Natural killer cell (primary cell): Measurements from ENCODE around the gene OR8K3. TPM values are rescaled to one million over a fixed set of nuclear protein-coding genes. Genes with fewer than 3 reads are reported as not detected.

ENCODE experiments used
- ATAC-seq, 3 donors: fragments of 150-1000 bp in 2 of 3; fragments of 200-7000 bp in 1 of 3; cut with Tn5 transposase; 1 replicate in 1 of 3; 2 replicates in 2 of 3; pipeline ENCODE4 v1.10.0; 2021; ENCODE audit warnings: mild to moderate bottlenecking in 2 of 3, moderate library complexity in 2 of 3
- DNase-seq, 2 donors: peaks; one replicate each; pipeline versions ENCODE4 v3.0.0 to v3.0.0-alpha.2; 2013 to 2021; ENCODE audit warnings: mixed read lengths in 1 of 2
- H3K27ac ChIP-seq: one replicate; pipeline ENCODE4 v1.5.1; 2013; ENCODE audit warnings: mild to moderate bottlenecking, low read length
- H3K27me3 ChIP-seq: one replicate; pipeline ENCODE4 v1.6.1; 2013; ENCODE audit warnings: low read length; ENCODE audit not compliant: control insufficient read depth, insufficient read depth
- H3K36me3 ChIP-seq: one replicate; pipeline ENCODE4 v1.6.1; 2013; ENCODE audit warnings: low read length; ENCODE audit not compliant: control insufficient read depth, insufficient read depth
- H3K4me1 ChIP-seq: one replicate; pipeline ENCODE4 v1.6.1; 2013; ENCODE audit warnings: low read length; ENCODE audit not compliant: control insufficient read depth, insufficient read depth
- H3K4me3 ChIP-seq: one replicate; pipeline ENCODE4 v1.5.1; 2013; ENCODE audit warnings: low read length
- H3K9me3 ChIP-seq: one replicate; pipeline ENCODE4 v1.6.1; 2013; ENCODE audit warnings: low read length; ENCODE audit not compliant: control insufficient read depth, insufficient read depth
- H3K27ac Mint-ChIP-seq, 2 donors: one replicate each; pipeline ENCODE4 v1.8.0; 2022; ENCODE audit warnings: mild to moderate bottlenecking in 2 of 2, mixed read lengths in 2 of 2, moderate library complexity in 1 of 2
- H3K27me3 Mint-ChIP-seq, 2 donors: one replicate each; pipeline ENCODE4 v1.8.0; 2022; ENCODE audit warnings: low read depth in 2 of 2, mixed read lengths in 2 of 2
- H3K36me3 Mint-ChIP-seq: one replicate; pipeline ENCODE4 v1.8.0; 2022; ENCODE audit warnings: mixed read lengths
- H3K4me1 Mint-ChIP-seq, 2 donors: one replicate each; pipeline ENCODE4 v1.8.0; 2022; ENCODE audit warnings: mixed read lengths in 2 of 2
- H3K4me3 Mint-ChIP-seq: one replicate; pipeline ENCODE4 v1.8.0; 2022; ENCODE audit warnings: mild to moderate bottlenecking, moderate library complexity, mixed read lengths
- H3K9me3 Mint-ChIP-seq, 2 donors: one replicate each; pipeline ENCODE4 v1.8.0; 2022; ENCODE audit warnings: mixed read lengths in 2 of 2
- WGBS: methylation state at CpG from one replicate; pipeline ENCODE4 v1.1.7; 2013; ENCODE audit warnings: missing lambda C conversion rate; ENCODE audit not compliant: insufficient coverage; 5-methylcytosine and 5-hydroxymethylcytosine counted together
- intact Hi-C: fragments of 100-400 bp; cut with micrococcal nuclease; formaldehyde crosslinking; loops from one replicate; pipeline ENCODE4 v1.14.2; 2022
- total RNA-seq, 4 donors: library from RNA; stranded (reverse); fragments of 120-200 nt in 1 of 4; gene quantifications; one replicate each; pipeline versions ENCODE4 v1.2.3 to v1.2.4, GENCODE V29; 2013 to 2022
- TF ChIP-seq, protein P1 (sequence below): fragments of 200-600 bp; IDR thresholded peaks from one replicate; pipeline ENCODE4 v1.8.0; 2022; ENCODE audit warnings: antibody characterized with exemption

Gene OR8K3
- not detected for total RNA-seq
- not detected for total RNA-seq (2013)

DNA sequence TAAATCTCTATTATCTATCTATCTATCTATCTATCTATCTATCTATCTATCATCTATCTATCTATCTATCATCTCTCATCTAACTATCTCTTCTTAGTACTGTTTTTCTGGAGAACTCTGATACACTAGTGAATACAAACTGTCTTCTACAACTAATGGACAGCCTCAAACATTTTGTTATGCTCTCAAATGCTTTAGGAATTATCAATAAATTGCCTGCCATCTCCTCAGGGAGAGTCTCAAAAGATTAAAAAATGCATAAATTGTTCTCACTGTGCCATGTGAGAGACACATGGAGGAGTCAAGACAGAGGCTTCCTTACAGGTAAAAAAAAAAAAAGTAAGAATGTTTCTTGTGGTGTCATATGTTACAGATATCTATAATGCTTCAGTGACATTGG is at the start of gene OR8K3:
Gene OR8K3, plus strand, starts transcription at position 301 of the 400 bp plus-strand sequence. CDS start 3,163 bp downstream, outside the sequence.
- no peaks in the 10 kb centered on the region for H3K36me3 ChIP-seq
- intact Hi-C loops: no loop called here
- no peak within 1 kb of the TSS for H3K4me3 ChIP-seq
- Mint-ChIP-seq H3K9me3 (peaks cover 15 to 21% of the 10 kb centered on the region in 2 donors), H3K27me3 (no peaks in the 10 kb centered on the region), H3K4me3 (no peak within 1 kb of the TSS), H3K27ac (no peak within 1 kb of the TSS), H3K4me1 (no peaks in the 10 kb centered on the region), H3K36me3 (peaks cover 5% of the 10 kb centered on the region)
- H3K27ac ChIP-seq: no peak within 1 kb of the TSS
- H3K9me3 ChIP-seq: peaks cover 3% of the 10 kb centered on the region
- H3K27me3 ChIP-seq: no peaks in the 10 kb centered on the region
- no peak for DNase-seq
- ATAC-seq: no peak
- TF ChIP-seq, protein P1, sequence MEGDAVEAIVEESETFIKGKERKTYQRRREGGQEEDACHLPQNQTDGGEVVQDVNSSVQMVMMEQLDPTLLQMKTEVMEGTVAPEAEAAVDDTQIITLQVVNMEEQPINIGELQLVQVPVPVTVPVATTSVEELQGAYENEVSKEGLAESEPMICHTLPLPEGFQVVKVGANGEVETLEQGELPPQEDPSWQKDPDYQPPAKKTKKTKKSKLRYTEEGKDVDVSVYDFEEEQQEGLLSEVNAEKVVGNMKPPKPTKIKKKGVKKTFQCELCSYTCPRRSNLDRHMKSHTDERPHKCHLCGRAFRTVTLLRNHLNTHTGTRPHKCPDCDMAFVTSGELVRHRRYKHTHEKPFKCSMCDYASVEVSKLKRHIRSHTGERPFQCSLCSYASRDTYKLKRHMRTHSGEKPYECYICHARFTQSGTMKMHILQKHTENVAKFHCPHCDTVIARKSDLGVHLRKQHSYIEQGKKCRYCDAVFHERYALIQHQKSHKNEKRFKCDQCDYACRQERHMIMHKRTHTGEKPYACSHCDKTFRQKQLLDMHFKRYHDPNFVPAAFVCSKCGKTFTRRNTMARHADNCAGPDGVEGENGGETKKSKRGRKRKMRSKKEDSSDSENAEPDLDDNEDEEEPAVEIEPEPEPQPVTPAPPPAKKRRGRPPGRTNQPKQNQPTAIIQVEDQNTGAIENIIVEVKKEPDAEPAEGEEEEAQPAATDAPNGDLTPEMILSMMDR: no peak
- no peaks in the 10 kb centered on the region for H3K4me1 ChIP-seq

DNA sequence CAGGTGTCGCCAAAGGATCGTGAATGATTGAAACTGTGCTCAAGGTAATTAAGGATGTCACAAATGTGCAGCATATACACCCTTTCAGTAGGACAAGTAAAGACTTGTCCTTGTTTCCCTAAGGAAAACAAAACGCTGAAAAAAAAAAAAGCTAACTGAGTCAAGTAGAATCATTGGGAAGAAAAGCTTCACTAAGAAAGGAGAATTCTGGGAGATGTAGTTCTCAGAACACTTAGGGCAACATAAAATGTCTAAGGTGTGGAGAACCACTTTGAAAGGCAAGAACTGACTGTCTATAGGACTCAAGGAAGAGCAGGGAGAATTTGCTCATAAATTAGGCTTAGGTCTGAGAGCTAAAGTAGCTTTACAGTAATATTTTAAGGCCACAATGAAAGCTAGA is 43.9 kb upstream of the OR8K3 start:
- H3K9me3 Mint-ChIP-seq: peaks cover 13 to 37% of the 10 kb centered on the region in 2 donors
- H3K27me3 Mint-ChIP-seq: no peaks in the 10 kb centered on the region
- TF ChIP-seq, protein P1: no peak
- H3K4me1 Mint-ChIP-seq: no peaks in the 10 kb centered on the region
- DNase-seq: no peak
- no peaks in the 10 kb centered on the region for H3K36me3 ChIP-seq
- WGBS: 76% methylated on average over 3 of the region's 3 CpGs
- H3K4me3 ChIP-seq: no peak overlapping the region
- H3K9me3 ChIP-seq: peaks cover 3% of the 10 kb centered on the region
- intact Hi-C loops: no loop called here
- H3K36me3 Mint-ChIP-seq: peaks cover 10% of the 10 kb centered on the region
- ATAC-seq: no peak
- H3K27me3 ChIP-seq: no peaks in the 10 kb centered on the region
- H3K27ac ChIP-seq: no peak overlapping the region
- H3K27ac Mint-ChIP-seq: no peak overlapping the region
- H3K4me1 ChIP-seq: no peaks in the 10 kb centered on the region
- H3K4me3 Mint-ChIP-seq: no peak overlapping the region

DNA sequence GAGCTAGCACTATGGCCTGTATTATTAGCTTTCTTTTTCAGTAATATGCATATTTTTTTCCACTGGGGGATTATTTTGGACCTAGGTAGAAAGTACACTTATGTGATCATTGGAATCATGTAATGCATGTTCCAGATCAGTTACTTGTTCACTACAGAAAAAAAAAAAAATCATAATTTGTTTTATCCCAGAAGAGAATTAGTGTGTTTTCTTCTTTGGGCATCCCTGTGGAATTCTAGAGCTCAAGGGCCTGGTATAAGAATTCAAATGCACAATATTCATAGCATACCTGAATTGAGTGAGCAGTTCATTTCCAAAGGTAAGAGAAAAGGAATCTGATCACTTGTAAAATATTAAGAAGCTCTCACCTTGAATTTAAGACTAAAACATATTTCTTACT is 41.1 kb upstream of the OR8K3 start, which contains the start of gene OR5T1:
Gene OR5T1, plus strand, starts transcription at position 301 of the 400 bp plus-strand sequence. CDS start 1,485 bp downstream, outside the sequence.
- Mint-ChIP-seq H3K4me3 (no peak within 1 kb of the TSS), H3K4me1 (no peaks in the 10 kb centered on the region), H3K9me3 (peaks cover 13 to 29% of the 10 kb centered on the region in 2 donors), H3K27me3 (no peaks in the 10 kb centered on the region), H3K36me3 (no peaks in the 10 kb centered on the region), H3K27ac (no peak within 1 kb of the TSS)
- intact Hi-C loops: no loop called here
- H3K27me3 ChIP-seq: no peaks in the 10 kb centered on the region
- H3K4me3 ChIP-seq: no peak within 1 kb of the TSS
- no peaks in the 10 kb centered on the region for H3K36me3 ChIP-seq
- DNase-seq (no peak), ATAC-seq (no peak)
- TF ChIP-seq, protein P1: no peak
- H3K27ac ChIP-seq: no peak within 1 kb of the TSS
- H3K9me3 ChIP-seq: no peaks in the 10 kb centered on the region
- no peaks in the 10 kb centered on the region for H3K4me1 ChIP-seq

DNA sequence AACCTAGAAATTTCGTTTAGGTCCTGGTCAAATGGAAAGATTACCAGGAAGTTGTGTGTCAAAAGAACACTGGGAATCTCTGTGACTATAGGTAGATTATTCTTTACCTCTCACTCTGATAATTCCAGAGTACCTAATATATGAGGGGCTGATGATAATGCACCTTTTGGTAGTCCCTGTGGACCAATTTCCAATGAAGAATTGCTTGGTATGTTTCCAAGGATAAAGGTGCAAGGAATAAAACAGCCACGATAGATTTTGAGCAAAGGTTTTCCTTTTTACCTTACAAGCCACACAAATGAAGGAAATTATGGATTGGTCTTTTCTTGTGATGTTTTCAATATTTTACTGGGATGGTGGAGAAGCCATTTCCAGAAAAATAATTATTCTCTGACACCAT is 22.8 kb upstream of the OR8K3 start, which contains the start of gene OR8H1:
Gene OR8H1, minus strand, starts transcription at position 101 of the 400 bp plus-strand sequence. CDS start 1,192 bp downstream, outside the sequence.
- Mint-ChIP-seq H3K27ac (no peak within 1 kb of the TSS), H3K27me3 (no peaks in the 10 kb centered on the region), H3K4me1 (no peaks in the 10 kb centered on the region), H3K9me3 (peaks cover 13 to 25% of the 10 kb centered on the region in 2 donors), H3K36me3 (peaks cover 7% of the 10 kb centered on the region), H3K4me3 (no peak within 1 kb of the TSS)
- no peak within 1 kb of the TSS for H3K27ac ChIP-seq
- H3K4me3 ChIP-seq: no peak within 1 kb of the TSS
- WGBS: 50% methylated on average over 1 of the region's 2 CpGs
- no peaks in the 10 kb centered on the region for H3K27me3 ChIP-seq
- no peak for ATAC-seq
- DNase-seq: no peak
- no peaks in the 10 kb centered on the region for H3K36me3 ChIP-seq
- peaks cover 2% of the 10 kb centered on the region for H3K9me3 ChIP-seq
- TF ChIP-seq, protein P1: no peak
- intact Hi-C loops: no loop called here
- H3K4me1 ChIP-seq: no peaks in the 10 kb centered on the region
